ENCODE measurements around the gene ROPN1. TPM values are rescaled to one million over a fixed set of nuclear protein-coding genes. Genes with fewer than 3 reads are reported as not detected.
"Not testable (repeated sequence)": the region's sequence is repeated elsewhere in the genome, so short reads cannot be mapped to it uniquely, and the experiment has no call there.

ROPN1 gene
- total RNA-seq, 1 donor from 2014 or later = not detected

- no peak for DNase-seq (ENCODE audit: low spot score)
Measured at GRCh38 chr3:123997543-123997942, 5.6 kb upstream of the ROPN1 start.

- DNase-seq (ENCODE audit: low spot score) = no peak
Measured at GRCh38 chr3:123993818-123994217, 1.9 kb upstream of the ROPN1 start.

GRCh38 chr3:123986427-123986826 is 5.5 kb downstream of the ROPN1 start:
- DNase-seq (ENCODE audit: low spot score) = no peak

GRCh38 chr3:123984957-123985356 is 7.0 kb downstream of the ROPN1 start:
- no peak for DNase-seq (ENCODE audit: low spot score)

- no peak for DNase-seq (ENCODE audit: low spot score)
Measured at GRCh38 chr3:123984350-123984749, 7.6 kb downstream of the ROPN1 start.

GRCh38 chr3:123981317-123981716 is 10.6 kb downstream of the ROPN1 start:
- not testable (repeated sequence) for DNase-seq (ENCODE audit: low spot score)

- DNase-seq (ENCODE audit: low spot score) = no peak
Measured at GRCh38 chr3:123980539-123980938, 11.4 kb downstream of the ROPN1 start.

GRCh38 chr3:123979525-123980501 is 12.1 kb downstream of the ROPN1 start:
- DNase-seq (ENCODE audit: low spot score) = not testable (repeated sequence)

- not testable (repeated sequence) for DNase-seq (ENCODE audit: low spot score)
Measured at GRCh38 chr3:123976904-123977303, 15.0 kb downstream of the ROPN1 start.

- DNase-seq (ENCODE audit: low spot score) = not testable (repeated sequence)
Measured at GRCh38 chr3:123976181-123976898, 15.6 kb downstream of the ROPN1 start.

- DNase-seq (ENCODE audit: low spot score) = not testable (repeated sequence)
Measured at GRCh38 chr3:123975030-123975429, 16.9 kb downstream of the ROPN1 start.

GRCh38 chr3:123971406-123971805 is 20.5 kb downstream of the ROPN1 start:
- no peak for DNase-seq (ENCODE audit: low spot score)

GRCh38 chr3:123967260-123967659 is 24.7 kb downstream of the ROPN1 start:
- not testable (repeated sequence) for DNase-seq (ENCODE audit: low spot score)

- not testable (repeated sequence) for DNase-seq (ENCODE audit: low spot score)
Measured at GRCh38 chr3:123966799-123967198, 25.1 kb downstream of the ROPN1 start.

GRCh38 chr3:123964793-123965192 is 27.1 kb downstream of the ROPN1 start:
- DNase-seq (ENCODE audit: low spot score) = not testable (repeated sequence)

- no peak for DNase-seq (ENCODE audit: low spot score)
Measured at GRCh38 chr3:123961508-123961856, 30.4 kb downstream of the ROPN1 start.

- peak; percentile 96 for DNase-seq (ENCODE audit: low spot score)
Measured at GRCh38 chr3:123960781-123961507, 31.0 kb downstream of the ROPN1 start, which contains the start of gene CCDC14. TSS of gene CCDC14 (minus strand) at chr3:123961229. CDS start at chr3:123961173, 56 bp downstream.

- DNase-seq (ENCODE audit: low spot score) = no peak
Measured at GRCh38 chr3:123953735-123954134, 38.2 kb downstream of the ROPN1 start.

GRCh38 chr3:123952844-123953520 is 38.9 kb downstream of the ROPN1 start:
- DNase-seq (ENCODE audit: low spot score) = no peak

- no peak for DNase-seq (ENCODE audit: low spot score)
Measured at GRCh38 chr3:123951522-123952447, 40.1 kb downstream of the ROPN1 start.
